HS-27A (cell line): ENCODE measurements around the gene FIBIN.
"Not testable (repeated sequence)": the region's sequence is repeated elsewhere in the genome, so short reads cannot be mapped to it uniquely, and the experiment has no call there.

ENCODE experiments used
- DNase-seq: peaks from one replicate; pipeline ENCODE4 v3.0.0-alpha.2; 2012; ENCODE audit warnings: low read depth, missing footprints

The FIBIN gene

DNA sequence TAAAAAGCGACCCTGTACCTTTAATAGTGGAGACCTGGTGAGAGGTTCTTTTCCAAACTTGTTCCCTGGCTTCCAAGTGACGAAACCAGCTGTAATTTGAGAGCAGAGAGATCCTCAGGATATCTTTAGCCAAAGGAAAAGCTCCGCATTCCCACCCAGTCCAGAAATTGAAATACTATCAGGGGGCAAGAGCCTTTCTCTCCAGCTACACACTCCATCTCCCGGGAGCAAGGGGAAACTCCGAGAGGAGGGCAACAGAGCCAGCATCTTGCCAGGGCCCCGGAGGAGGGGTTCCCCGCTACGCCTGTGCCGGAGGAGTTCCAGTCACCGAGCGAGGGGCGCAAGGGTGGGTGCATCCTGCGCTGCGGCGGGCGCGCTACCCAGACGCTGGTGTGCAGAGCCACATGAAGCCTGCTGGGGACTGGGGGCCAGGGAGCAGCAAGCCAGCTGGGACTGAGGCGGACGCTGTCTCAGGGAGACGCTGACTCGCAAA lies at the start of gene FIBIN:
Gene FIBIN (plus strand): TSS at position 148 of the 493 bp plus-strand sequence. CDS start 415 bp downstream, outside the sequence.
- DNase-seq = no peak

DNA sequence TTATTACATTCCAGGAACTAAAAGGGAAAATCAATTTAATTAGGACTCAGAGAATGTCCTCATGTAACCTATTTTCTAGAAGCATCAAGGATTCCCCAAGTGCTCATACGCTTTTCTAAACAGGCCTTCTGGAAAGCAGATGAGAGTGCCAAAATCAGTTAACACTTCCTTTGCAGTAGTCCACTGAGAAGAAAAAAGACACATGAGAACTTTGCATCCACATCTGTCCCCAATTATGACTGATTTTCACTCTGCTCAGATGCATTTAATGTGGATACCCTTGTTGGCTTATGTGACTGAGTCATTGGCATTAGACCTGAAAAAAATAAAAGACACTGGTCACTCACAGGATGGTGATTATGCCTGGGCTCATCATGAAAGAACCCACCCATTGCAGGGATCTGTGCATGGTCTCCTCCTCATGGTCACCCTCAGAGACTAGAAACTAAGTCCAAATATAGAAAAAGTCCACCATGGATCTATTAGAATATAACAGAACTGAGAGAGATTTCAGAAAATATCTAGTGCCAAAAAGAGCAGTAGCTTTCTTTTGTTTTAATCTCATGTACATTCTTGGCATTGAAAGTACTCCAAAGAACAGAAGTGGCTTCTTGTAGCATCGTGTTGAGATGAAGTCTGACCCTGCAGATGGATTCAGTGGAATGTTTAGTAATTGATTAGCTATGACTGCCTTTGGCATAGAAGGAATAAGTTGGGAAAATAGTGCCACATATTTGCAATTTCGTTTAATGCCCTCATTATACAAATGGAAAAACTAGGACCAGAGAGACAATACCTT lies 48.8 kb upstream of the FIBIN start:
- no peak for DNase-seq

DNA sequence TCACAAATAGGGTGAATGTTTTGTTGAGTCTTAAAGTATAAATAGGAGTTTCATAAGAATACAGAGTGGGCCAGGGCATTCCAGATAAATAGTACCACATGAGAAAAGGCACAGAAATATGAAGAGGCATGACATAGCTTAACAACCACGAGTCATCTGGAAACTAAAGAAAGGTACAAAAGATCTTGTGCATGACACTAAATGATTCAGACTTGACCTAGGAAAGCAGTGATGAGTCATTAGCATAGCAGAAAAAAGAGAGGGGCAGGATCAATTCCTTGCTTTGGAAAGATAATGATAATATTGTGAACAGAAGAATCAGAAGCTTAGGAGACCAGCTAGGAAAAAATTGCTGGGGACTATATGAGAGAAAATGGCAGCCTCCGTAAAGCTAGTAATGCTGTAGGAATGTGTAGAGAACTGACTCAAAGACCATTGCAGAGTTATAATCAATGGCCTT lies 47.6 kb upstream of the FIBIN start:
- peak; percentile 51 for DNase-seq

DNA sequence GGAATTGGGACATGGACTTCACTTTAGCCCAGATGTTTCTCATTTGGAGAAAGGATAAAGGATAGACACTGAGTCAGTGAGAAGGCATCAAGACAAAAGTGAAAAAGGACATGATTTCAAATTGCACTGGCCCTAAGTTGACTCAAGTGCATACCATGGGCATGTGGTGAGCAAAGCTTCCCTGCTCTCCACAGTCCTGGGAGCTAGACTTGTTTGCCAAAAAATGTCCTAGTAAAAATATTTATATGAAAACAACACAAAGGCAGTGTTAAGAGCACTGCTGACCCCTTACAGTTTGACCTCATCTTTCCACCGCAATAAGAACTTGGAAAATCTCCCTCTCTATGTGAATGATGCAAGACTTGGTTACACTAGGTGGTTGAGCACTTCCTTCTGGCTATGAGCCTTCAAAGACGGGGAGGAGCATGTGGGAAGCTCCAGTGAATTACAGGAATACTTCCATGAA lies 46.5 kb upstream of the FIBIN start:
- peak; percentile 92 for DNase-seq

DNA sequence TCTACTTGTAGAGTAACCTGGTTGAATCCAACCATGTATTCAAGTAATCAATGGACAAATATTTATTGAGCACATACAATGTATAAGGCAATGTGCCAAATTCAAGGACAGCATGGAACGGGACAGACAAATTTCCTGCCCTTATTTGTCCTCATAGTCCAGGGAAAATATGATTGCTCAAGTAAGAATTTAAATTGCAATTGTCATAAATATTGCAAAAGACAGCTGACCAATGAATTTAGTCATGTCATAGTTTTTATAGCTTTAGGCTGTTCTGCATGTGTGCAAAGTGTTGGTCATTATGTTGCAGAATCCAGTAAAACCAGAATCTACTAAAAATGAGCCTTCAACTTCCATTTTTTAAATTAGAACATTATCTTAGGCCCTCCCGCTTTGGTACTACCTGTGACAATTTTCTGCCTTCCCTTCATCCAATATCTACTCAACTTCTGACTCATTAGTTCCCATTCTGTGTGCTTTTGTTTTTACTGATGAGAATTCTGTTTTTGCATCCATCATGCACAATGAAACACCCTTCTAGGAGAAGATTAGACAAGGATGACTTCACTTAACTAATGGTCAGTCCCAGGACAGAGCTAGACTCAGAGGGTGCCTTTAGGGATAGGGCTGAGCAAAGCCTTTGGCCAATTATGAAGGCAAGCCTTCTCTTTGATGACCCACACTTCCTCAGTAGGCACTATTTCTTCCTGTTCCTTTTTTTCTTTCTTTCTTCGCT lies 45.8 kb upstream of the FIBIN start:
- DNase-seq = no peak

DNA sequence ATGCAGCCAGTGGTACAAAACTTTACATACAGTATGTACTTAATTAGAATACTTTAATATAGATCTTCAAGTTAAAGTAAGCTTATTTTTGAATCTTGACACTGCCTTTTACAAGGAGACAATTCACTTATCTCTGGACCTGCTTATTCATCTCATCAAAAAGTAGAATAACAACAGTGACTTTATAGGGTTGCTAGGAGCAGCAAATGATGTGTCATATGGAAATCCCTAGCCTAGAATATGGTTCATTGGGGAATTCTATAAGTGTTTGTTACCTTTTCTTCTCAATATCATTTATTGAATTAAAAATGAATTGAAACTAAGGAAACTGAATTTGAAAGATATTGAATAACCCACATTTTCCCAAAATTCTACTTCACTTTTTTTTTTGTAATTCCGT lies 45.0 kb upstream of the FIBIN start:
- no peak for DNase-seq

DNA sequence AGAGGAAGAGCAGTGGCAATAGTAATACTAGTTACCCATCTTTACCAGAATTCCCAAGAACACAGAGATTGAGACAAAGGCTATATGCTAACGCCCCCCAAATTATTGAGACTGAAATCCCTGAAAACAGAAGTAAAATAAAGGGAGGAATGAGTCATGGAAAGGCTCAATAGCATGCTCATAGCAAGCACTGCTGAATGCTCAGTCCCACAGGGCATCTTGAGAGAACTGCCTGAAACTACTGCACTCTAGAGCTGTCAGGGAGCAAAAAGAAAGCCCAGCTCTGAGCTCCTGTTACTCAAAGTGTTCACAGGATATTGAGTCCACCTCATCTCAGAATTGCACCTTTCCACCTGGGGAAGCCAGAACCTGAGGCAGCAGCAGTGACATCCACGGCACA lies 44.1 kb upstream of the FIBIN start:
- no peak for DNase-seq

DNA sequence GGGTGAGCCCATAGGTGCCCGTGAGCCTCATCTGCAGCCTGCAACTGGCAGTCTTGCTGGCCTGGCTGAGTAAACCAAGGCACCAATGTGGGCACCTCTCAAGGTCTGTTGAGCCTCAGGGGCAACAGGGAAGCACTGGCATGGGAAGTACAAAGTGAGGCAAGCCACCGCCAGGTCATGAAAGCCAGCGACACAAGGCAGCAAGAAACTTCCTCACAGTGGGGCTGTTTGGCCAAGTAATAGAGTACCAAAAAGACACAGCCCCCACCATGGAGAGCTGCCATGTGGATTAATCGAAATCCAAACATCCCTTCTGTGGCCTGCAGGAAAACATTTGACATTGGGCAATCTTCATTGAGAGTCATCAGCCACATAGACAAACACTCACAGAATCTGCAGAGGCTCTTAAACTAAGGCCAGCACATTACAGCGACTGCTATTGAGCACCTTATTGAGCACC lies 43.6 kb upstream of the FIBIN start:
- no peak for DNase-seq

DNA sequence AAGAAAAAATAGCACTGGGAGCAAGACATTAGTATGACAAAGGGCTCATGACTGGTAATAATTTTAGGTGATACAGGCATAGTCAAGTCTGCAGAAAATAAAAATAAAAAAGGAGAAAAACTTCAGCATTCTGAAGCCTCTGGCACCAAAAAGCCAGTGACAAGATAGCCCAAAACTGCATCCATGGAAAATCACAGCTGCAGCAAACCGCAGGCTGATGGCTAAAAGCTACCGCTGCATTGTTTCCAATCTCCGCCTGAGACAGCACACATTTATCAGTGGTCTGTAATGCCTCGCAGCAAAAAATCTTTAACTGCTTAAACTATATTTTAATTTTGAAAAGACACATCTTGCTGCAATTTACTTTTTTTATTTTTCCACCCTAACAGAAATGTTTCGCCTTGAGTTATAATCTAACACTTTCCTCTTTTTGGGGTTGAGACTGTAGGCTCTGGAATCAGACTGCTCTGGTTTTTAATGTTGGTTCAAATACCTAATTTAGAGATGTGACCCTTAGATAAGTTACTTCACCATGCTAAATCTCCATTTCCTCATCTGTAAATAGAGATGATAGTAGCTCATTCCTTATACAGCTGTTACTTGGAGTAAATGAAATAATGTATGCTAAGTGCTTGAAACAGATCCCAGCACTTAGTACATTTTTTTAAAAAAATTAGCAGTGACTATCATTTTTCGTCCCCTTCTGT lies 42.0 kb upstream of the FIBIN start:
- no peak for DNase-seq

DNA sequence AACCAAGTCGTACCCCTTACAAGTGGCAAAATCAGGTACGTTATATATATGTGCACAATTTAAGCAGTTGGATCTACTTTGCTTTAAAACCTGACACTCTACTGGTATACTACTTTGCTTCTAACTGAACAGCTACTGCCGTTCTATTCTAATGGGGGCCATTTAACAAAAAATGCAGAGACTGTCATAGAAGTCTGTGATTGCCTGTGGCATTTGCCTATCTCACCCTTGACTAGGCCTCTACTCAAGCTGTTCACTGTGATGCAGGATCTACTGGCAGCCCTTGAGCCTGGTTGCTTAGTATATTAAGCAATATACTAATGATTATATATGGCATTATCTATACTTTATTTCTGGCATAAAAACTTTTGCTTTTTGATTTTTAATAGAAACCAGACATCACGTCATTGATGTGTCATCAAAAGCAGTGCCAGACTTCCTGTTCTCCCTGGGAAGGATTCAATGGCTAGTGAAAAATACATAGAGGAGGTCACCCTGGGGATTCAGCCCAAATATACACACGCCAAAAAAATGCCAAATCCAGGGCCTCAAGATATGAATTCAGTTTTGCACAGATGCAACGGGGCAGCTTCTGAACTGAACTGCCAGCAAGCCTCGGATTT lies 40.0 kb upstream of the FIBIN start:
- no peak for DNase-seq

DNA sequence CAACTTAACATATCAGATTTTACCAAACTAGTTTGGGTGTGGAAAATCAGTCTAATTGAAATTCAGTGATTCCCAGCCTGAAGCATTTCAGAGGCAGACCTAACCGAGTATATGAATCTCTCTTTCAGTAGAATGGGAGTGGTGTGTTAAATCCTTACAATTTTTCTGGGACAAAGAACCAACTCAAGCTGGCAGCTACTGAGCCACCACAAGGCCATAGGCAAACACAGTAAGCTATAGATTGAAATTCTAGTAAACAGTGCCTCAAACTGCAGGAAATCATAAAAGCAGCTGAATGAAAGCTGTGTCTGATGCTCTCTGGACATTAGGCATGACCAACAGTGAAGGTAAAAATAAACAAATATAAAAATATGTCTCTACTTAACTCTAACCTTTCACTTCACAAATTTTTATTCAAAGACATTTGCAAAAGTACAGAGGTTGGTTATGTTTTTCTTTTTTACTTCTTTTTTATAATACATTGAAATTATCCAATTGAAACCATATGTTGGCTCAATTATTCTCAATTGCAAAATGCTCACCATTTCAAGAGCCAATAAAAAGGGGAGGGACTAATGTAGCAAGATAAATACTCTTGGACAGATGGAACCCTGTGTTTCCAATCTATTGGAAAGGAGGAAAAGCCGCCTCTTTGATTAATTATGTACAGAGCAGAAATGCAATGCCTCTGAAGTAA lies 35.8 kb upstream of the FIBIN start:
- no peak for DNase-seq

DNA sequence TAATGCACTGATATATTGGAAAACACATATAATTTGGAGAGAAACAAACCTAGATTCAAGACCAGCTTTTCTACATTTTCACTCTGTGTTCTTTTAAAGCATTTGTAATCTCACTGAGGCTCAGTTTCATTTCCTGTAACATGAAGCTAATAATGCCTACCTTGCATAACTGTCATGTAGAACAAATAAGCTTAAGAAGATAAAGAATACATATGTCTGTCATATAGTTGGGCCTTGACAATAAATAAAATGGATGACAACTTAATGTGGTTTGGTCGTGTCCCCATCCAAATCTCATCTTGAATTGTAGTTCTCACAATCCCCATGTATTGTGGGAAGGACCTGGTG lies 35.2 kb upstream of the FIBIN start:
- no peak for DNase-seq

DNA sequence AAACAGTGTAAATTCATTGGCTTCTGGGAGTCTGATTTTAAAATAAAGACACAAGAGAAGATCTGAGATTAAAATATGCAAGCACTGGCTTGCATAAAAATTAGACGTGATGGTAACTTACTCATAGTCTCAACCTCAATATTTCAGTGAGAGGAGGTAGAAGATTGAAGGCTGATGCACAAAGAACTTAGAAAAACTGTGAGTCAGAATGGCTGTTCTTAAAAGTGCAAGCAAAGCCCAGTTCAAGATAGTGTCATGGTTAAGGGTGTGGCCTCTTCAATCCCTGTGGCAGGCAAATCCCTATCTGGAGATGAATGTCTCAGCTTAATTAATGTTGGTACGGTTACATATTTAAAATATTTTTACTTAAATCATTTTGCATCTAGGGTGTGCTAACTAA lies 33.6 kb upstream of the FIBIN start:
- DNase-seq = no peak

DNA sequence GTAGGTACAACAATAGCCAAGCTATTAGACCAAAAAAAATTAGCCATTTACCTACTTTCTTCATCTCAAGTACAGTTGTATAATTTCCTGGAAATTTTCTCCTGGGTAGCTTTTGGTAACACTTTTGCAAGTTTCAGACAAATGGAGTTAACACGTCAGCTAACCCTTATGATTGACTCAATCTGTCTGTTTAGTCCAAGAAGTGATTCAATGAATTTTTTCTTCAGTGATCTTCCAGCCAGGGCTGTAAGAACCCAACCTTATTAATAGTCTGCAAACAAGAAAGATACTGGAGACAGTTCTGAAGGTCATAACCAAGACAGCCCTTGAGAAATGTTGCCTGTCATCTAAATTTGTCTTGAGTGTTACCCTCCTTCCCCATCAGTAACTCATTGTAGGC lies 30.1 kb upstream of the FIBIN start:
- no peak for DNase-seq

DNA sequence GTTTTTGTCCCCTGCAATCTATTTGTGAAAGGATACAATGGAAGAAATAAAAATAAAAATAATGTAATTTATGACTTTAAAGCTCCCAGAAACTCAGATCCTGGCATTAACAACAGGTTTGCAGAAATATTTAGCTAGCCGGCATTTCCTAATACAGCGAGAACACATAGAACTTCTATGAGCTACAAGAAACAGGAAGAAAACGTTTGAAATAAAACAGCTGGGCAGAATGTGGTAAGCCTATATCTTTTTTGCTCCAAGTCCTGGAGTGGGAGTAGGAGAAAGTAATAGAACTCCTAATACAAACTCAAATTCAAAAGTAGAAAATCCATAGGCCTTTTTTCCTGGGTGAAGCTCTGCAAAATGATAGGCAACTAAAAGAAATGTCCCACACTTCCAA lies 29.6 kb upstream of the FIBIN start:
- DNase-seq = no peak

DNA sequence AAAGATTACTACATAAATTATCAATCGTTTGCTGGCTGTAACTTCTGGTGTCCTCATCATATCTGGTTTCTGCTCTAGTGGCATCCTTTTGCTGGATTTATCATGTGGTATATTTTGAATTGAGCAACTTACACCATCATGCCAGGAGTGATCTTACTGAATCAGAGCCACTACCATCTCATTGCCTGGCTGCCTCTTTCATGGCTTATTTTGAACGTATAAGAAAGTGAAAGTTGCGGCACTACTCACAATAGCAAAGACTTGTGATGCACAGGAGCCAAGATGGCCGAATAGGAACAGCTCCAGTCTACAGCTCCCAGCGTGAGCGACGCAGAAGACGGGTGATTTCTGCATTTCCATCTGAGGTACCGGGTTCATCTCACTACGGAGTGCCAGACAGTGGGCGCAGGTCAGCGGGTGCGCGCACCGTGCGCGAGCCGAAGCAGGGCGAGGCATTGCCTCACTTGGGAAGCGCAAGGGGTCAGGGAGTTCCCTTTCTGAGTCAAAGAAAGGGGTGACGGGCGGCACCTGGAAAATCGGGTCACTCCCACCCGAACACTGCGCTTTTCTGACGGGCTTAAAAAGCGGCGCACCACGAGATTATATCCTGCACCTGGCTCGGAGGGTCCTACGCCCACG lies 28.9 kb upstream of the FIBIN start:
- not testable (repeated sequence) for DNase-seq

DNA sequence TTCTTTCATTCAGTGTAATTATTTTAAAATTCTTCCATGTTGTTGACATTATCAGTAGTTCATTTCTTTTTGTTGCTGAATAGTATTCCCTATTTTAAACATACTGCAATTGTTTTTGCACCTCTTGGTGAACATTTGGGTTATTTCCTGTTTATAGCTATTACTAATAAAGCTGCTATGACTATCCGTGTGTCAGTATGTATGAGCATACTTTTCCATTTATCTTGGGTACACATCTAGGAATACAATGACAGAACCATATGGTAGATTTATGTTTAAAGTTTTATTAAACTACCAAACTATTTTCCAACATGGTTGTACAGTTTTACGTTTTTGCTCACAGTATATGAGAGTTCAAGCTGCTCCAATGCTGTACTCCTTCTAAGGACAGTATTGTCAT lies 22.0 kb upstream of the FIBIN start:
- DNase-seq = no peak

DNA sequence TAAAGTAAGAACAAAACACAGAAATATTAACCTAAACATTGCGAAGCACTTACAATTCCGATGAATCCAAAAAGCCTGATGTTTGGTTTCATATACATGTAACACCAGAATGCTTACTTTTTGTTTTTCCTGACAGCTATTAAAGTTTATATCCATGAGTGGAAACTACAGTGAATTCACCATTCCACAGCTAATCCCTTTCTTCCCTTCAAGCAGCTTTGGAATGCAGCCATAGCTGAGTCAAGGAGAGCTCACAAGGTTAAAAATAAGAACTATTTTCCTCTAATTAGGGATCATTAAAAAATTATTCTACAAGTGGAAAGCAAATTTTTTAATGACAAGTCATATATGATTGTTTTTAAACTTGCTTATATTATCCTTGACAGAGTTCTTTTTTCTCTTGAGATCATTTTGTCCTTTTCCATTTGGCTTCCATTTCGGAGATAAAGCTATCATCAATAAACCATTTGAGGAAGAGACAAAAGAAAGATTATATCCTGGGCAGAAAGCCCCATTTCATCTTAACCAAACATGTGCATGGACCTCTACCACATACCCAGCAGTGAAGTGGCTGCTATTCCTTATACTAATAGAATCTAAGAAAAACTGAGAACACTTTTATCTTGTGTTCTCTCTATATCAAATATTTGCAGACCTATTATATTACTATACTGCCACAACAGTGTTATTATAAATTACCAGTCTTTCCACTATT lies 19.7 kb upstream of the FIBIN start:
- peak; percentile 52 for DNase-seq

DNA sequence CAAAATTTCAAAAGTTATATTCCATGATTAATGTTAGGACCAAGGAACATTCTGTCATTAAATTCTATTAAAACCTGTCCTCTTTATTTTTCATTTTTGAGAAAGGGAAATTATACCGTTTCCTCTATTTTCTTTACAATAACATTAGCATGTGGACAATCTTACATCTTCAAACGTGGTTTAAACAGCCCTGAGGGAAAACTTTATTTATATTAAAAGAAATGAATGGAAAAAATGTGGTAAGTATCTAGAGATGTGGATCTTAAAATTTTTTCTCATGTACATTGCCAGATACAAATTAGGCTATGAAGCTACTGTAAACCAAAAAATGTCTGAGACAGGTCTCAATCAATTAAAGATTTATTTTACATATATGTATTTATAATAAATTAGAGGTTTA lies 18.9 kb upstream of the FIBIN start:
- no peak for DNase-seq

DNA sequence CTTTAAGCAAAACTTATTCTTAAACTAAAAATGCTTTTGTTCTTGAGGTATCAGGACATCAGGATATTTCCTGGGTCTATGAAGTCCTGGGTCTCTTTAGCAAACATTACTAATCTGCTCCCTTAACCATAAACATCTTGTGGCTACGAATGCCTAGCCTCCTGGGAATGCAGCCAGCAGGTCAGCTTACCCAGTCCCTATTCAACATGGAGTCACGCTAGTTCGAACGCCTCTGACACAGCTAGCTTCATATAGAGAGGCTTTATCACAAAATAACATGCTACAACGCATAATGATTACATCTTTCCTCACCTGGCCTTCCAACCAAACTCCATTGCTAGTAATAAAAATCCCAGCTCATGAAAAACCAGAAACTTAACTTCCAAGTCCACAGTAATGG lies 17.5 kb upstream of the FIBIN start:
- no peak for DNase-seq
